NT2/D1 (cell line): Measurements from ENCODE around the gene OGT.

Experiments
- YY1 ChIP-seq: IDR thresholded peaks from 2 replicates; pipeline ENCODE4 v1.6.1; 2011; ENCODE audit not compliant: insufficient read length, insufficient read depth
- ZNF274 ChIP-seq: IDR thresholded peaks from 2 replicates; pipeline ENCODE4 v1.6.1; 2011; ENCODE audit warnings: mild to moderate bottlenecking, low read depth, low read length

DNA sequence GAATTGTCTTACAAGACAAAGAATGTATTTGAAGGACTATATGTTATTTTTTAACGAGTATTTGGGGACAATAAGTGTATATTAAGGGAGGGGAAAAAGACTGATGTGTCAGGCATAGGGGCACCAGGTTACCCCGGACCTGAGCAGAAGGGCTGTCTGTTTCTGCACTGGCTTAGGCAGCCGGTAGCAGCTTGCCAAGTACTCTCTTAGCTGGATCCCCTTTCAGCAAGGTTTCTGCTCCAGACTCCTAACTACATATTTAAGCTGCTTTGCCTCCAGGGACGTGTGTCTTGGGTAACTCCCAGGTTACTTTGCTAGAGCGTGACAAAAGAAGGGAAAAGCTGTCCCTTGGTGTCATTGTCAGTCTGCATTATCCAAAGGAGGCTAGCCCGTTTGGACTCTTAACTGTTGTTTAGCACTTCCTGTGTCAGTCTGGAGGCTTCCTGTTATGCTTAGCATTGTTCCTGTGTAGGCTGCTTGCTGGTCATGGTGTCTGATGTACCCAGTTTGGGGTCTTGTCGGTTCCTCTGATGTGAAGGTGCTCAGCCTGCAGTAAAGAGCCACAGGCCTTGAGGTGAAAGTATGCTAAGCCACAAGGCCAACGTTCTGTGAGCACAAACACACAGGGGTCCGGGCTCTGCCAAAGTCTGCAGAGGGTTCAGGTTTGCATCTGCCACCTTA, 73.8 kb downstream of the OGT start:
- TF ChIP-seq ZNF274 (no peak), YY1 (no peak)
